ENCODE data around the gene FHIT.

FHIT gene

GRCh38 chr3:61093364-61093763 lies 157.9 kb downstream of the FHIT start:
- H3K4me3 ChIP-seq (replicated peaks in 1 of 2; ENCODE audit: low read depth in 2 of 2, low read length in 2 of 2), result no peak overlapping the region
- TF ChIP-seq CTCF (IDR thresholded peaks at IDR 0.05; ENCODE audit: low read depth, low read length), result no peak

GRCh38 chr3:61092870-61093269 lies 158.4 kb downstream of the FHIT start:
- TF ChIP-seq CTCF (IDR thresholded peaks at IDR 0.05; ENCODE audit: low read depth, low read length), result no peak
- no peak overlapping the region for H3K4me3 ChIP-seq (replicated peaks in 1 of 2; ENCODE audit: low read depth in 2 of 2, low read length in 2 of 2)
- DNase-seq (ENCODE audit: low read depth in 2 of 2), result no peak

More at GRCh38 chr3:61093364-61093763, 157.9 kb downstream of the FHIT start:
- DNase-seq (ENCODE audit: low read depth in 2 of 2), result no peak

GRCh38 chr3:61090389-61091169 lies 160.7 kb downstream of the FHIT start:
- H3K4me3 ChIP-seq (replicated peaks in 1 of 2; ENCODE audit: low read depth in 2 of 2, low read length in 2 of 2), result no peak overlapping the region
- TF ChIP-seq CTCF (IDR thresholded peaks at IDR 0.05; ENCODE audit: low read depth, low read length), result no peak
- no peak for DNase-seq (ENCODE audit: low read depth in 2 of 2)

GRCh38 chr3:61087465-61087864 lies 163.8 kb downstream of the FHIT start:
- no peak overlapping the region for H3K4me3 ChIP-seq (replicated peaks in 1 of 2; ENCODE audit: low read depth in 2 of 2, low read length in 2 of 2)
- DNase-seq (ENCODE audit: low read depth in 2 of 2), result no peak
- no peak for TF ChIP-seq CTCF (IDR thresholded peaks at IDR 0.05; ENCODE audit: low read depth, low read length)

GRCh38 chr3:61081554-61081953 lies 169.7 kb downstream of the FHIT start:
- no peak for DNase-seq (ENCODE audit: low read depth in 2 of 2)
- no peak overlapping the region for H3K4me3 ChIP-seq (replicated peaks in 1 of 2; ENCODE audit: low read depth in 2 of 2, low read length in 2 of 2)
- TF ChIP-seq CTCF (IDR thresholded peaks at IDR 0.05; ENCODE audit: low read depth, low read length), result no peak

GRCh38 chr3:61080737-61081445 lies 170.4 kb downstream of the FHIT start:
- no peak for TF ChIP-seq CTCF (IDR thresholded peaks at IDR 0.05; ENCODE audit: low read depth, low read length)
- H3K4me3 ChIP-seq (replicated peaks in 1 of 2; ENCODE audit: low read depth in 2 of 2, low read length in 2 of 2), result no peak overlapping the region
- DNase-seq (ENCODE audit: low read depth in 2 of 2), result no peak

All from cardiac fibroblast (primary cell).